OCI-LY7 (cell line): Measurements from ENCODE around the gene KBTBD7. TPM values are rescaled to one million over a fixed set of nuclear protein-coding genes. Genes with fewer than 3 reads are reported as not detected.

Experiments used
- BruUV-seq: library from RNA; stranded (reverse); fragments of 400-500 nt; replicated peaks from 2 replicates; lab custom pipeline; 2021; lab: Mats Ljungman, UMichigan
- CTCF ChIA-PET: fragments of 300-600 bp; sonication (Branson Sonifier 250); formaldehyde crosslinking; loops from one replicate; lab custom pipeline; 2022; ENCODE audit warnings: antibody characterized with exemption; ENCODE audit not compliant: unreplicated experiment; lab: Charles Lee
- POLR2A ChIA-PET: fragments of 300-600 bp; sonication (Branson Sonifier 250); formaldehyde crosslinking; loops from one replicate; lab custom pipeline; 2022; ENCODE audit warnings: antibody characterized with exemption; lab: Charles Lee
- DNase-seq: peaks from one replicate; pipeline ENCODE4 v3.0.0-alpha.2; 2015; ENCODE audit warnings: low spot score
- H2AFZ ChIP-seq: fragments of 200-600 bp; sonication (generic), shearing (Covaris generic); 2 replicates; pipeline ENCODE4 v1.6.1; 2014; ENCODE audit warnings: mild to moderate bottlenecking, antibody characterized with exemption, low read length, moderate library complexity
- H3K27ac ChIP-seq: fragments of 200-600 bp; sonication (generic); 2 replicates; pipeline ENCODE4 v1.5.1; 2014; ENCODE audit warnings: mixed run types, low read depth, mild to moderate bottlenecking, moderate library complexity, low read length, inconsistent platforms; ENCODE audit not compliant: poor library complexity, severe bottlenecking
- H3K36me3 ChIP-seq: fragments of 200-600 bp; sonication (generic); 2 replicates; pipeline ENCODE4 v1.6.1; 2014; ENCODE audit warnings: mild to moderate bottlenecking, antibody characterized with exemption, low read length, moderate library complexity, mixed read lengths; ENCODE audit not compliant: insufficient read depth
- H3K4me1 ChIP-seq: fragments of 200-600 bp; sonication (generic); 2 replicates; pipeline ENCODE4 v1.5.1; 2014; ENCODE audit warnings: mild to moderate bottlenecking, low read length; ENCODE audit not compliant: insufficient read depth, poor library complexity, severe bottlenecking
- H3K4me2 ChIP-seq: fragments of 200-600 bp; sonication (generic); 2 replicates; pipeline ENCODE4 v1.6.1; 2014; ENCODE audit warnings: mild to moderate bottlenecking, low read length
- H3K4me3 ChIP-seq: fragments of 200-600 bp; sonication (generic); 2 replicates; pipeline ENCODE4 v1.5.1; 2014; ENCODE audit warnings: mild to moderate bottlenecking, low read depth, low read length; ENCODE audit not compliant: poor library complexity, severe bottlenecking
- H3K79me2 ChIP-seq: fragments of 200-600 bp; sonication (generic); 2 replicates; pipeline ENCODE4 v1.6.1; 2016; ENCODE audit warnings: low read depth, mild to moderate bottlenecking, low read length, moderate library complexity, mixed read lengths; ENCODE audit not compliant: insufficient read depth
- H3K9me2 ChIP-seq: fragments of 200-600 bp; sonication (generic); 2 replicates; pipeline ENCODE4 v1.6.1; 2016; ENCODE audit warnings: mild to moderate bottlenecking, low read length, mixed read lengths; ENCODE audit not compliant: insufficient read depth
- H3K9me3 ChIP-seq: fragments of 200-600 bp; sonication (generic); 2 replicates; pipeline ENCODE4 v1.6.1; 2014; ENCODE audit warnings: mild to moderate bottlenecking, mixed run types, low read length, mixed read lengths
- H4K20me1 ChIP-seq: fragments of 200-600 bp; sonication (generic); 2 replicates; pipeline ENCODE4 v1.6.1; 2014; ENCODE audit warnings: mild to moderate bottlenecking, antibody characterized with exemption, low read length, moderate library complexity, mixed read lengths; ENCODE audit not compliant: insufficient read depth
- CTCF ChIP-seq: fragments of 200-600 bp; sonication (generic); conservative IDR thresholded peaks from 2 replicates; pipeline ENCODE4 v1.5.1; 2014; ENCODE audit warnings: mild to moderate bottlenecking, antibody characterized with exemption, low read length, moderate library complexity, mixed read lengths
- EZH2phosphoT487 ChIP-seq: fragments of 200-600 bp; sonication (generic); IDR thresholded peaks from 2 replicates; pipeline ENCODE4 v1.6.1; 2018; ENCODE audit warnings: low read depth, borderline replicate concordance, mild to moderate bottlenecking, mixed run types, antibody characterized with exemption, low read length, moderate library complexity, mixed read lengths
- intact Hi-C: fragments of 100-400 bp; cut with micrococcal nuclease; formaldehyde crosslinking; loops from one replicate; pipeline ENCODE4 v1.10.0; 2022; ENCODE audit not compliant: unreplicated experiment
- total RNA-seq, 2 experiments: library from RNA; depleted of rRNA in 1 of 2; stranded (reverse); fragments of >200 nt in 1 of 2; shearing (Covaris generic) in 1 of 2; gene quantifications; 2 replicates each; pipeline ENCODE4 v1.2.3, GENCODE V29; 2014 to 2022

The KBTBD7 gene
- total RNA-seq, 2 experiments from 2014 or later = 3.1 to 6.5 TPM

DNA sequence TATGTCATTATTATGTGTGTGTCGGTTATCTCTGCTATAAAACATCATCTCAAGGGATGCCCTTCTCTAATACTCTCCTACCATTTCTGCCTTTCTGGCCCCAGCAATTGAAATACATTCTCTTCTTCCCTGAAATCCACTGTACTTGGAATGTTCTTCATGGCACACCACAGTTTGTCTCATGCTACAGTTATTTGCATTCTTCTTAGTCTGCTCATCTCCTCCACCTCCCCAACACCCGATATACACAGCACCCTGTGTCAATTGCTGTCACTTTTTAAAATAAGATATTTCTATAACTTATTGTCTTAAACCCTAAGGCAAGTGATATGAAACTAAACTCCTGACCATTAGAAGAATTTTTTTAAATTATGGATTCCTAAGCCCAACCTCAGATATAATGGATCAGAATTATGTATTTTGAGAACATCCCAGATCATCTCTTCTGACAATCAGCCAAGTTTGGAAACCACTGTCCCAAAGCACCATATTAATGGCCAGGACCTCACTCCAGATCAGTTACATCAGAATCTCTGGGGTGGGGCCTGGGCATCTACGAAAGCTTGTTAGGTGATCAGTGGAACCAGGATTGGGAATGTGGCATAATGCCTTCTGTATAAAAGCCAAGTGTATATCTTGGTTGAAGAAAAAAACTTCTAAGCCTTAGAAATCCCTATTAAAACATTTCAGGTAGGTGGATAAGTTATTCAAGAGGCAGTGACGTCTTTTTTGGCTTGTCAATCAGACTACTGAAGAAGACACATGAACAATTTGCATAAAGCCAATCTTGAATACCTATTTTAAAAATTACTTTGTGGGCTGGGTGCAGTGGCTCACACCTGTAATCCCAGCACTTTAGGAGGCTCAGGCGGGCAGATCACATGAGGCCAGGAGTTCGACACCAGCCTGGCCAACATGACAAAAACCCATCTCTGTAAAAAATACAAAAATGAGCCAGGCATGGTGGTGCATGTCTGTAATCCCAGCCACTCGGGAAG, 30.0 kb upstream of the KBTBD7 start:
- Histone ChIP-seq H3K9me3 (no peaks in the 10 kb centered on the region), H3K27ac (no peak overlapping the region), H3K4me1 (no peaks in the 10 kb centered on the region), H3K4me3 (no peak overlapping the region), H4K20me1 (no peaks in the 10 kb centered on the region), H3K36me3 (peaks cover 35% of the 10 kb centered on the region), H2AFZ (no peak overlapping the region), H3K79me2 (no peaks in the 10 kb centered on the region), H3K4me2 (no peak overlapping the region), H3K9me2 (no peaks in the 10 kb centered on the region)
- POLR2A ChIA-PET = no interaction called here
- DNase-seq = no peak
- BruUV-seq = no TSS peak
- TF ChIP-seq EZH2phosphoT487 (no peak), CTCF (no peak)
- intact Hi-C loops = no loop called here
- CTCF ChIA-PET = no interaction called here

GRCh38 chr13:41222259-41222852, 28.0 kb upstream of the KBTBD7 start:
- TF ChIP-seq CTCF = peak; percentile 88
- no peak for TF ChIP-seq EZH2phosphoT487
- no TSS peak for BruUV-seq
- Histone ChIP-seq H3K9me3 (no peaks in the 10 kb centered on the region), H3K4me3 (no peak overlapping the region), H3K4me1 (no peaks in the 10 kb centered on the region), H3K36me3 (peaks cover 26% of the 10 kb centered on the region; the same call in 1 of the 2 replicates), H3K4me2 (no peak overlapping the region), H2AFZ (no peak overlapping the region), H3K27ac (no peak overlapping the region), H4K20me1 (no peaks in the 10 kb centered on the region), H3K9me2 (no peaks in the 10 kb centered on the region), H3K79me2 (no peaks in the 10 kb centered on the region)
- CTCF ChIA-PET = no interaction called here
- intact Hi-C loops = loop anchor here (1.0 kb wide), 1 partner anchor 147 kb away; no protein-coding TSS in a partner anchor
- POLR2A ChIA-PET = no interaction called here
- peak; percentile 63 for DNase-seq
